H1 (cell line): Measurements from ENCODE around the gene RNASE3. TPM values are rescaled to one million over a fixed set of nuclear protein-coding genes. Genes with fewer than 3 reads are reported as not detected.
"Not testable (repeated sequence)": the region's sequence is repeated elsewhere in the genome, so short reads cannot be mapped to it uniquely, and the experiment has no call there.

ENCODE experiments used
- CTCF ChIA-PET: fragments of 300-600 bp; sonication (Branson Sonifier 250); formaldehyde crosslinking; loops from one replicate; lab custom pipeline; 2021; ENCODE audit not compliant: partially characterized antibody; lab: Charles Lee
- POLR2A ChIA-PET: fragments of 300-600 bp; sonication (Branson Sonifier 250); formaldehyde crosslinking; loops from one replicate; lab custom pipeline; 2021; ENCODE audit warnings: inconsistent platforms; ENCODE audit not compliant: partially characterized antibody; lab: Charles Lee
- DNase-seq, 2 experiments: peaks; one replicate each; pipeline versions ENCODE4 v3.0.0 to v3.0.0-alpha.2; 2010 to 2022; ENCODE audit warnings: low spot score in 2 of 2, low read depth in 1 of 2, mixed read lengths in 1 of 2
- FAIRE-seq: peaks from 2 replicates; lab custom pipeline; 2011; peaks lifted over from hg19 to GRCh38; lab: Jason Lieb, UNC
- H2AFZ ChIP-seq: 2 replicates; pipeline ENCODE4 v1.8.1; 2012; ENCODE audit warnings: low read length, inconsistent platforms
- H2AK5ac ChIP-seq: 2 replicates; pipeline ENCODE4 v1.6.1; 2013; ENCODE audit warnings: low read depth, low read length
- H2BK120ac ChIP-seq: replicated peaks from 2 replicates; pipeline ENCODE3; 2013; ENCODE audit warnings: low read depth, low read length, inconsistent platforms
- H2BK12ac ChIP-seq: 2 replicates; pipeline ENCODE4 v1.6.1; 2013; ENCODE audit warnings: low read depth, low read length
- H2BK15ac ChIP-seq: 2 replicates; pipeline ENCODE4 v1.6.1; 2013; ENCODE audit warnings: low read length
- H2BK20ac ChIP-seq: 2 replicates; pipeline ENCODE4 v1.6.1; 2013; ENCODE audit warnings: low read length
- H2BK5ac ChIP-seq: 2 replicates; pipeline ENCODE4 v1.6.1; 2013; ENCODE audit warnings: low read depth, low read length
- H3K14ac ChIP-seq: 2 replicates; pipeline ENCODE4 v1.6.1; 2013; ENCODE audit warnings: inconsistent platforms; ENCODE audit not compliant: insufficient read length
- H3K18ac ChIP-seq: 2 replicates; pipeline ENCODE4 v1.6.1; 2013; ENCODE audit warnings: low read length; ENCODE audit errors: extremely low read depth
- H3K23ac ChIP-seq: 2 replicates; pipeline ENCODE4 v1.6.1; 2013; ENCODE audit warnings: inconsistent platforms; ENCODE audit not compliant: insufficient read length
- H3K23me2 ChIP-seq: 2 replicates; pipeline ENCODE4 v1.6.1; 2013; ENCODE audit warnings: low read depth, low read length
- H3K27ac ChIP-seq: 2 replicates; pipeline ENCODE4 v1.6.1; 2011; ENCODE audit warnings: low read depth, low read length, inconsistent platforms
- H3K27me3 ChIP-seq, 4 experiments: replicated peaks in 1 of 4; 1 replicate in 1 of 4; 2 replicates in 3 of 4; pipeline versions ENCODE4 v1.6.1 to v1.8.1; 2011 to 2013; ENCODE audit warnings: low read length in 3 of 4, mild to moderate bottlenecking in 3 of 4, inconsistent platforms in 2 of 4, mixed read lengths in 2 of 4, moderate library complexity in 1 of 4; ENCODE audit not compliant: control insufficient read depth in 3 of 4, insufficient read depth in 3 of 4; ENCODE audit errors: extremely low read depth in 1 of 4
- H3K36me3 ChIP-seq, 4 experiments: 2 replicates each; pipeline versions ENCODE4 v1.6.1 to v1.8.1; 2011 to 2013; ENCODE audit warnings: mild to moderate bottlenecking in 4 of 4, low read length in 3 of 4, moderate library complexity in 2 of 4, control low read depth in 1 of 4, inconsistent platforms in 1 of 4; ENCODE audit not compliant: insufficient read depth in 4 of 4, control insufficient read depth in 2 of 4
- H3K4ac ChIP-seq: replicated peaks from 2 replicates; pipeline ENCODE3; 2013; ENCODE audit warnings: low read length, low read depth, mixed read lengths, inconsistent platforms; ENCODE audit not compliant: insufficient read length
- H3K4me1 ChIP-seq, 4 experiments: replicated peaks in 1 of 4; 1 replicate in 1 of 4; 2 replicates in 3 of 4; pipeline versions ENCODE4 v1.6.1 to v1.8.1; 2011 to 2013; ENCODE audit warnings: low read length in 3 of 4, inconsistent platforms in 2 of 4, mixed read lengths in 1 of 4; ENCODE audit not compliant: insufficient read depth in 4 of 4, control insufficient read depth in 3 of 4
- H3K4me2 ChIP-seq, 2 experiments: 2 replicates each; pipeline versions ENCODE4 v1.6.1 to v1.8.1; 2011 to 2013; ENCODE audit warnings: low read depth in 2 of 2, low read length in 2 of 2, control low read depth in 1 of 2, inconsistent platforms in 1 of 2, mild to moderate bottlenecking in 1 of 2; ENCODE audit not compliant: insufficient read depth in 1 of 2
- H3K4me3 ChIP-seq, 4 experiments: fragments of 200-600, 300-600 bp in 1 of 4; sonication (generic), shearing (Covaris generic), sonication (Bioruptor Twin) in 1 of 4; 2 replicates each; pipeline versions ENCODE4 v1.5.1 to v1.8.1; 2011 to 2016; ENCODE audit warnings: low read length in 4 of 4, low read depth in 3 of 4, control low read depth in 2 of 4, inconsistent platforms in 2 of 4, mild to moderate bottlenecking in 2 of 4, mixed read lengths in 1 of 4, moderate library complexity in 1 of 4; ENCODE audit not compliant: insufficient read depth in 2 of 4; ENCODE audit errors: extremely low read depth in 1 of 4
- H3K56ac ChIP-seq: replicated peaks from 2 replicates; pipeline ENCODE3; 2013; ENCODE audit warnings: low read depth, mild to moderate bottlenecking, mixed read lengths, low read length, inconsistent platforms; ENCODE audit not compliant: insufficient read length
- H3K79me1 ChIP-seq: 2 replicates; pipeline ENCODE4 v1.6.1; 2013; ENCODE audit warnings: low read depth, low read length, control low read depth
- H3K79me2 ChIP-seq, 2 experiments: 2 replicates each; pipeline versions ENCODE4 v1.6.1 to v1.8.1; 2012 to 2013; ENCODE audit warnings: low read length in 2 of 2, mild to moderate bottlenecking in 2 of 2, inconsistent platforms in 1 of 2; ENCODE audit not compliant: insufficient read depth in 2 of 2, control insufficient read depth in 1 of 2
- H3K9ac ChIP-seq, 4 experiments: replicated peaks in 1 of 4; 1 replicate in 1 of 4; 2 replicates in 3 of 4; pipeline versions ENCODE4 v1.6.1 to v1.8.1; 2011 to 2013; ENCODE audit warnings: low read depth in 3 of 4, low read length in 3 of 4, control low read depth in 2 of 4, mild to moderate bottlenecking in 2 of 4, moderate library complexity in 2 of 4, inconsistent platforms in 1 of 4; ENCODE audit errors: extremely low read depth in 1 of 4
- H3K9me3 ChIP-seq, 2 experiments: 2 replicates each; pipeline versions ENCODE4 v1.6.1 to v1.8.1; 2012 to 2013; ENCODE audit warnings: mild to moderate bottlenecking in 2 of 2, moderate library complexity in 2 of 2, control low read depth in 1 of 2, inconsistent platforms in 1 of 2, low read depth in 1 of 2, low read length in 1 of 2, mixed read lengths in 1 of 2; ENCODE audit not compliant: insufficient read depth in 2 of 2
- H4K20me1 ChIP-seq, 2 experiments: replicated peaks in 1 of 2; 2 replicates each; pipeline versions ENCODE3 to v1.8.1; 2011 to 2013; ENCODE audit warnings: inconsistent platforms in 2 of 2, low read length in 2 of 2, mild to moderate bottlenecking in 1 of 2; ENCODE audit not compliant: insufficient read depth in 2 of 2, control insufficient read depth in 1 of 2
- H4K5ac ChIP-seq: 2 replicates; pipeline ENCODE4 v1.6.1; 2013; ENCODE audit warnings: low read length, low read depth, mixed read lengths, inconsistent platforms; ENCODE audit not compliant: insufficient read length
- H4K8ac ChIP-seq: 2 replicates; pipeline ENCODE4 v1.8.0; 2013; ENCODE audit warnings: mild to moderate bottlenecking, moderate library complexity, low read length, inconsistent platforms; ENCODE audit not compliant: insufficient read depth; ENCODE audit errors: extremely low read depth
- H4K91ac ChIP-seq: replicated peaks from 2 replicates; pipeline ENCODE3; 2013; ENCODE audit warnings: low read length, mixed read lengths, inconsistent platforms; ENCODE audit not compliant: insufficient read length
- WGBS, 2 experiments: shearing (Covaris generic) in 1 of 2; methylation state at CpG; one replicate each; pipeline versions ENCODE4 v1.1.6 to v1.1.7; 2013 to 2015; ENCODE audit warnings: low lambda C conversion rate in 2 of 2, mixed read lengths in 2 of 2, inconsistent platforms in 1 of 2, low coverage in 1 of 2, missing lambda C conversion rate in 1 of 2; ENCODE audit not compliant: insufficient replicate concordance in 2 of 2, insufficient coverage in 1 of 2, insufficient read length in 1 of 2; ENCODE audit errors: extremely low coverage in 1 of 2, missing lambda C conversion rate in 1 of 2; 5-methylcytosine and 5-hydroxymethylcytosine counted together
- polyA plus RNA-seq, 7 experiments: library from polyadenylated mRNA; depleted of rRNA in 3 of 7; stranded (reverse) in 5 of 7; unstranded in 2 of 7; fragments of >200 nt in 5 of 7; fragments of 200-250 nt in 2 of 7; gene quantifications; 1 replicate in 5 of 7; 2 replicates in 1 of 7; 4 replicates in 1 of 7; pipeline versions ENCODE4 v1.2.1 to v1.2.3, GENCODE V29; 2011 to 2013; ENCODE audit warnings: missing spikeins in 2 of 7, mixed read lengths in 2 of 7
- total RNA-seq: library from RNA; stranded (reverse); fragmentation: NEBNext Ultra II Directional; extraction: Animal tissue kit (Norgen Biotek cat#: 25700); gene quantifications from 2 replicates; pipeline ENCODE4 v1.2.1, GENCODE V29; 2021

Gene RNASE3
- total and polyA plus RNA-seq, 2 of the 8 experiments (the other 6 are each of a cell fraction or from before 2014, with no cell fraction given) = not detected

GRCh38 chr14:20881229-20881628 lies 10.0 kb upstream of the RNASE3 start:
- H3K4me3 ChIP-seq, H2AK5ac ChIP-seq, H3K79me2 ChIP-seq, H3K23ac ChIP-seq, H3K4ac ChIP-seq, H4K5ac ChIP-seq, H3K9me3 ChIP-seq, H3K79me1 ChIP-seq, H3K18ac ChIP-seq, H2BK20ac ChIP-seq, H3K23me2 ChIP-seq, H3K9ac ChIP-seq, H4K8ac ChIP-seq, H2BK5ac ChIP-seq, H4K91ac ChIP-seq, H3K36me3 ChIP-seq, DNase-seq, H3K4me2 ChIP-seq, POLR2A ChIA-PET, H3K4me1 ChIP-seq, H2BK15ac ChIP-seq, H4K20me1 ChIP-seq, H3K56ac ChIP-seq, H2AFZ ChIP-seq, FAIRE-seq, H2BK120ac ChIP-seq, H3K14ac ChIP-seq, H3K27me3 ChIP-seq, H2BK12ac ChIP-seq, H3K27ac ChIP-seq: not testable (repeated sequence)
- CTCF ChIA-PET = interaction anchor here (0.6 to 2.3 kb wide), 3 partner anchors 23 to 88 kb away, joined by 3 to 12 read pairs (median 4); no protein-coding TSS in a partner anchor
- 82% methylated on average over 5 of the region's 5 CpGs; no CpG with 5 or more reads in 1 of the 2 experiments for WGBS, 2 experiments

DNA sequence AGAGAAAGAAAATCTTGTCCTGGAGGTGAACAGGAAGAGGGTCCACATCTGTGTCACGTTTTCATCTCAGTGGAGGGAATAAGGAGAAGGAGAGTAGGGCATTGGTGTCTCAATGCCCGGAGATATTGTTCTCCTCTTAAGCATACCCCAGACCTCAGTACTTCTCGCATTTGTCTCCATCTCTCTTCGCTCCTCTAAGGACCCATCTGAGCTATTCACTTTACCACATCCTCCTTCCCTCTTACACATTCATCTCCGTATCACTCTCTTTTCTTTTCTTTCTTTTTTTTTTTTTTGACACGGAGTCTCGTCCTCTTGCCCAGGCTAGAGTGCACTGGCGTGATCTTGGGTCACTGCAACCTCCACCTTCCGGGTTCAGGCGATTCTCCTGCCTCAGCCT lies 8.4 kb upstream of the RNASE3 start:
- H2AFZ ChIP-seq, H4K20me1 ChIP-seq, FAIRE-seq, H3K18ac ChIP-seq, H2BK120ac ChIP-seq, H3K36me3 ChIP-seq, H3K9me3 ChIP-seq, POLR2A ChIA-PET, H4K8ac ChIP-seq, H2BK12ac ChIP-seq, H3K4me1 ChIP-seq, H3K27ac ChIP-seq, H3K79me1 ChIP-seq, H3K79me2 ChIP-seq, H4K5ac ChIP-seq, CTCF ChIA-PET, H3K4me2 ChIP-seq, H3K14ac ChIP-seq, DNase-seq, H3K27me3 ChIP-seq, H2BK20ac ChIP-seq, H2AK5ac ChIP-seq, H4K91ac ChIP-seq, H3K23ac ChIP-seq, H3K56ac ChIP-seq, H3K4me3 ChIP-seq, H2BK5ac ChIP-seq, H3K9ac ChIP-seq, H3K4ac ChIP-seq, H3K23me2 ChIP-seq, H2BK15ac ChIP-seq: not testable (repeated sequence)
- no CpG with 5 or more reads among the region's 10 CpGs for WGBS, 2 experiments
